Esophagus squamous epithelium (tissue), 5 donors: ENCODE results near the gene KCNA5. TPM values are rescaled to one million over a fixed set of nuclear protein-coding genes. Genes with fewer than 3 reads are reported as not detected.

ENCODE experiments used
- DNase-seq: peaks from one replicate; lab custom pipeline; 2025; lab: John Stamatoyannopoulos, UW
- H3K27ac ChIP-seq, 4 donors: fragments of 200-600 bp; sonication (generic); one replicate each; pipeline ENCODE4 v1.5.1; 2016 to 2019; ENCODE audit warnings: mild to moderate bottlenecking in 1 of 4
- H3K27me3 ChIP-seq, 4 donors: fragments of 200-600 bp; sonication (generic); 1 replicate in 3 of 4; 2 replicates in 1 of 4; pipeline versions ENCODE4 v1.5.1 to v1.6.0; 2017 to 2021; ENCODE audit warnings: antibody characterized with exemption in 1 of 4
- H3K36me3 ChIP-seq, 3 donors: fragments of 200-600 bp; sonication (generic); one replicate each; pipeline ENCODE4 v1.5.1; 2016 to 2019
- H3K4me1 ChIP-seq, 3 donors: fragments of 200-600 bp; sonication (generic); one replicate each; pipeline ENCODE4 v1.5.1; 2017 to 2019
- H3K4me3 ChIP-seq, 4 donors: fragments of 200-600 bp; sonication (generic); 1 replicate in 3 of 4; 2 replicates in 1 of 4; pipeline ENCODE4 v1.5.1; 2016 to 2019; ENCODE audit warnings: mild to moderate bottlenecking in 2 of 4, moderate library complexity in 1 of 4
- H3K9me3 ChIP-seq, 3 donors: fragments of 200-600 bp; sonication (generic); one replicate each; pipeline ENCODE4 v1.5.1; 2016 to 2019
- CTCF ChIP-seq, 6 experiments: fragments of 450-650 bp in 4 of 6; fragments of 200-600 bp in 2 of 6; sonication (generic) in 2 of 6; IDR thresholded peaks; one replicate each; pipeline ENCODE4 v1.5.1; 2016 to 2019; ENCODE audit warnings: antibody characterized with exemption in 6 of 6, mild to moderate bottlenecking in 4 of 6, moderate library complexity in 4 of 6
- POLR2A ChIP-seq, 4 donors: fragments of 450-650 bp; IDR thresholded peaks; one replicate each; pipeline ENCODE4 v1.6.1; 2017; ENCODE audit warnings: antibody characterized with exemption in 4 of 4, mild to moderate bottlenecking in 4 of 4, moderate library complexity in 3 of 4
- WGBS, 2 donors: methylation state at CpG; one replicate each; pipeline ENCODE4 v1.1.5; 2018; 5-methylcytosine and 5-hydroxymethylcytosine counted together
- intact Hi-C: fragments of 100-400 bp; cut with DNase I; formaldehyde crosslinking; loops from one replicate; pipeline ENCODE4 v1.15.0; 2022
- total RNA-seq, 4 donors: library from RNA; depleted of rRNA; stranded (reverse); fragments of >200 nt; gene quantifications; one replicate each; pipeline ENCODE4 v1.1.0, GENCODE V29; 2016
- donor health status: DM: yes; HTN: yes; CAD: no.

The KCNA5 gene
- total RNA-seq, 4 donors from 2014 or later, result 0.13 to 8.2 (median 1.8) TPM; not detected in 1

DNA sequence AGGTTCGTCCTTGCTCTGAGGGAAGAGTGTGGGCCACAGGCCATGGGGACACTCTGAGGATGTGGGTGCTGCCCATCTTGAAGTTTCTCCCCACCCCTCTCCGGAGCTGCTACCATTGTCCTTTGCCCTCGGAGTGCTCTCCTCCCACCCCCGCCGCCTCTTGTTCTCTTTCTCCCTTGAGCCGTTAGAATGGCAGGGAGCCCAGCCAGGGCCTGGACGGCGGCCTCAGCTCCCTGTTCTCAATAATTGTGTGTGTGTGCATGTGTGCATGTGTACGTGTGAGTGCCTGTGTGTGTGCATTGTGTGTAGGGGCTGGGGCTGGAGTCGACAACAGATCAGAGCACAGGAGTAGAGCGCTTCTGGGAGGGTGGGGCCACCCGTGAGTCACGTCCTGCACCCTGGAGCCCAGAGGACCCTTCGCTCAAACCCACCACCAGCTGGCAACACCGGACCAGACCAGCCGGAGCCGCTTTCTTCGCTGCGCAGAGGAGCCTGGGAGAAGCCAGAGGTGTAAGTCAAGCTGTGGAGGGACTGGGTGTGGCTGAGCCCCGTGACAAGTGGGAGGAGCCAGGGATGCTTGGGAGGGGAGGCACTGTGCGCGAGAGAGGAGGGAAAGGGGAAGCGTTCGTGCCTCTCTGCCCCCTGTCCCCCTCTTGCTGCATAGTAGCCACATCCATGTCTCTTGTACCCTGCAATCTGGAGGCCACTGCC, 25.9 kb upstream of the KCNA5 start:
- 84 to 90% methylated on average over 1 to 22 of the region's 24 CpGs for whole genome bisulfite sequencing, 2 donors
- Histone ChIP-seq H3K9me3 (no peaks in the 10 kb centered on the region), H3K4me3 (no peak overlapping the region), H3K27ac (no peak overlapping the region), H3K4me1 (peaks cover 0 to 12% (median 0%) of the 10 kb centered on the region in 3 donors), H3K27me3 (peaks cover 0 to 18% (median 0%) of the 10 kb centered on the region in 4 donors), H3K36me3 (no peaks in the 10 kb centered on the region)
- no peak for DNase-seq
- TF ChIP-seq POLR2A (IDR thresholded peaks at IDR 0.05) (no peak), CTCF (IDR thresholded peaks at IDR 0.05) (no peak)
- intact Hi-C loops, result no loop called here

GRCh38 chr12:5018677-5019076, 25.0 kb upstream of the KCNA5 start:
- TF ChIP-seq POLR2A (IDR thresholded peaks at IDR 0.05) (no peak), CTCF (IDR thresholded peaks at IDR 0.05) (no peak)
- no peak for DNase-seq
- H3K36me3 ChIP-seq, result no peaks in the 10 kb centered on the region
- WGBS, 2 donors, result 60 to 63% methylated on average over 1 to 3 of the region's 3 CpGs
- peaks cover 0 to 12% (median 0%) of the 10 kb centered on the region in 3 donors for H3K4me1 ChIP-seq
- H3K27me3 ChIP-seq, result peaks cover 0 to 23% (median 0%) of the 10 kb centered on the region in 4 donors
- H3K9me3 ChIP-seq, result no peaks in the 10 kb centered on the region
- H3K27ac ChIP-seq, result no peak overlapping the region
- intact Hi-C loops, result no loop called here
- H3K4me3 ChIP-seq, result no peak overlapping the region

GRCh38 chr12:5022025-5022424, 21.7 kb upstream of the KCNA5 start:
- no peaks in the 10 kb centered on the region for H3K36me3 ChIP-seq
- H3K27me3 ChIP-seq, result peaks cover 0 to 47% (median 0%) of the 10 kb centered on the region in 4 donors

DNA sequence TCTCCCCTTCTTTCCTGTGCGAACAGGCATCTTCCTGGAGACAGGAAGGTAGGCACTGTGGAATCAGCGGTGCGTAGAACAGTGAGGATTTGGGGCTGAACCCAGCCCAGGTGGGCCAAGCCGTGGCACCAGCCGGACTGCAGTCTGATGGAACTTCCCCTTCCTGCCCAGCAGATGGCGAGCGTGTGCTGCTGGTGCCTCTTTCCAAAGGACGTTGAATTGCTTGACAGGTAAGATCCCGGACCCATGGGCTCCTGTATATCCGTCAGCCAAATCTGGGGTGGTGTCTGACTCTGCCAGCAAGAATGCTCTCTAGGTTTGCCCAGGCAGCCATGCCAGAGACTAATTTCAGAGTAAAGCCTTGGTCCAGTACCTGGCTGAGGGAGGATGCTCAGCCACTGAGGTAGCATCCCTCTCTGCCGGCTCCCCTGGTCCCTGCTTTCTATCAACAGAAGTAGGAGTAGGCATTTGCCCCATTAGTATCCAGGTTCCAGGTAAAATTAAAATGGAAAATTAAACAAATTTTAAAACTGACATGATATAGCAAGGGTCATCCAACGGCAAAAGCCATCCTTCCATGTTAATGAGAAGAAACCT, 21.1 kb upstream of the KCNA5 start:
- H3K36me3 ChIP-seq, result no peaks in the 10 kb centered on the region
- H3K4me1 ChIP-seq, result peaks cover 0 to 12% (median 0%) of the 10 kb centered on the region in 3 donors
- no peak for DNase-seq
- TF ChIP-seq CTCF (IDR thresholded peaks at IDR 0.05) (peak; percentile 78 to 85 (median 81)), POLR2A (IDR thresholded peaks at IDR 0.05) (no peak)
- no peak overlapping the region for H3K4me3 ChIP-seq
- H3K9me3 ChIP-seq, result no peaks in the 10 kb centered on the region
- H3K27me3 ChIP-seq, result peaks cover 0 to 52% (median 0%) of the 10 kb centered on the region in 4 donors
- H3K27ac ChIP-seq, result no peak overlapping the region
- intact Hi-C loops, result loop anchor here (5.0 kb wide), 1 partner anchor 55 kb away; no protein-coding TSS in a partner anchor
- WGBS, 2 donors, result 25 to 89% methylated on average over 1 to 6 of the region's 12 CpGs

More at GRCh38 chr12:5022025-5022424, 21.7 kb upstream of the KCNA5 start:
- Histone ChIP-seq H3K27ac (no peak overlapping the region), H3K4me3 (no peak overlapping the region), H3K4me1 (peaks cover 0 to 12% (median 0%) of the 10 kb centered on the region in 3 donors), H3K9me3 (no peaks in the 10 kb centered on the region)
- intact Hi-C loops, result loop anchor here (5.0 kb wide), 1 partner anchor 55 kb away; no protein-coding TSS in a partner anchor
- DNase-seq, result no peak
- 59 to 61% methylated on average over 4 of the region's 4 CpGs for WGBS, 2 donors
- no peak for TF ChIP-seq CTCF (IDR thresholded peaks at IDR 0.05)
- TF ChIP-seq POLR2A (IDR thresholded peaks at IDR 0.05), result no peak

DNA sequence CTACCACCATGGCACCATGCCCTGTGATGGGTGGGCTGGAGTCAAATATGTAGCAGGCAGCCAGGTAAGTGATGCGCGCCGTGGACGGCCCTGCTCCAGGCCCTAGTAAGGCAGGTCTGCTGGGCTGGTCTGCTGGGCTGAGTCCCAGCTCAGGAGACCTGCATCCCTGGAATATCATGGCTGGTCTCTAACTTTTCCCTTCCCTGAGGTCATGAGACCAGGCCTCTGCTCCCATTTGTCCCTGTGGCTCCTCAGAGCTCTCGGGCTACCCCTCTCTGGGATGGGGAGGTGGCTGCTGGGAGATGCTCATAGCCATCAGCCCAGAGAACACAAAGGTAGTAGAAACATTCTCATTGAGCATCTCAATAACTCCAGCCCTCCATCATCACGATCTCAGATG, 19.8 kb upstream of the KCNA5 start:
- no peaks in the 10 kb centered on the region for H3K9me3 ChIP-seq
- H3K4me3 ChIP-seq, result no peak overlapping the region
- no peak for DNase-seq
- peaks cover 0 to 54% (median 0%) of the 10 kb centered on the region in 4 donors for H3K27me3 ChIP-seq
- no peaks in the 10 kb centered on the region for H3K36me3 ChIP-seq
- H3K4me1 ChIP-seq, result peaks cover 0 to 4% (median 0%) of the 10 kb centered on the region in 3 donors
- H3K27ac ChIP-seq, result no peak overlapping the region
- TF ChIP-seq CTCF (IDR thresholded peaks at IDR 0.05) (no peak), POLR2A (IDR thresholded peaks at IDR 0.05) (no peak)
- intact Hi-C loops, result loop anchor here (5.0 kb wide), 1 partner anchor 53 kb away; no protein-coding TSS in a partner anchor
- WGBS, 2 donors, result 63 to 74% methylated on average over 2 to 6 of the region's 6 CpGs
